GM18519 (cell line): ENCODE results near the gene EXD1.

Experiments
- ATAC-seq: cut with Tn5 transposase; IDR thresholded peaks from one replicate; pipeline ENCODE4 v1.9.1; 2021; ENCODE audit warnings: mild to moderate bottlenecking, moderate library complexity; ENCODE audit not compliant: unreplicated experiment, low FRiP score

Gene EXD1

GRCh38 chr15:41231422-41232226 is 1.1 kb upstream of the EXD1 start:
- peak; percentile 11 for ATAC-seq

GRCh38 chr15:41230345-41230649 is 260 bp downstream of the EXD1 start:
- no peak for ATAC-seq

- ATAC-seq = no peak
These were observed 11.2 kb downstream of the EXD1 start for GRCh38 chr15:41219381-41219780.

- no peak for ATAC-seq
These were observed 11.7 kb downstream of the EXD1 start for GRCh38 chr15:41218851-41219250.

GRCh38 chr15:41215708-41216107 is 14.8 kb downstream of the EXD1 start:
- ATAC-seq = no peak

- no peak for ATAC-seq
These were observed 22.7 kb downstream of the EXD1 start for GRCh38 chr15:41207687-41208448.

- ATAC-seq = no peak
These were observed 25.2 kb downstream of the EXD1 start for GRCh38 chr15:41205315-41205714.

GRCh38 chr15:41203395-41203794 is 27.2 kb downstream of the EXD1 start:
- no peak for ATAC-seq

- ATAC-seq = no peak
These were observed 31.1 kb downstream of the EXD1 start for GRCh38 chr15:41199470-41199869.

GRCh38 chr15:41194444-41194843 is 36.1 kb downstream of the EXD1 start:
- no peak for ATAC-seq

- ATAC-seq = no peak
These were observed 47.0 kb downstream of the EXD1 start for GRCh38 chr15:41183581-41183980.

- no peak for ATAC-seq
These were observed 48.3 kb downstream of the EXD1 start for GRCh38 chr15:41182266-41182665.

GRCh38 chr15:41180206-41180789 is 50.3 kb downstream of the EXD1 start:
- no peak for ATAC-seq

- no peak for ATAC-seq
These were observed 60.8 kb downstream of the EXD1 start for GRCh38 chr15:41169781-41170180.

- no peak for ATAC-seq
These were observed 61.5 kb downstream of the EXD1 start for GRCh38 chr15:41169086-41169485.

GRCh38 chr15:41161736-41162135 is 68.8 kb downstream of the EXD1 start:
- ATAC-seq = no peak

GRCh38 chr15:41161336-41161735 is 69.2 kb downstream of the EXD1 start:
- ATAC-seq = no peak

GRCh38 chr15:41160639-41161315 is 69.8 kb downstream of the EXD1 start:
- ATAC-seq = no peak

- no peak for ATAC-seq
These were observed 76.1 kb downstream of the EXD1 start for GRCh38 chr15:41154412-41154811.

- no peak for ATAC-seq
These were observed 76.8 kb downstream of the EXD1 start for GRCh38 chr15:41153733-41154132.

GRCh38 chr15:41151451-41152005 is 79.0 kb downstream of the EXD1 start:
- ATAC-seq = no peak
